ENCODE measurements around the gene IL1F10. TPM values are rescaled to one million over a fixed set of nuclear protein-coding genes. Genes with fewer than 3 reads are reported as not detected.

IL1F10 gene
- total and polyA plus RNA-seq, 12 donors: not detected

- intact Hi-C loops (cut with DNase I): no loop called here
- no peak overlapping the region for H3K4me3 ChIP-seq
- no peaks in the 10 kb centered on the region for H3K36me3 ChIP-seq
- WGBS, 2 donors: 71 to 72% methylated on average over 3 of the region's 3 CpGs
- no peak for TF ChIP-seq CTCF (IDR thresholded peaks at IDR 0.05)
- H3K27ac ChIP-seq: no peak overlapping the region
- no peak for DNase-seq
- no peak for ATAC-seq
- no peaks in the 10 kb centered on the region for H3K4me1 ChIP-seq
- peaks cover 0 to 28% (median 12%) of the 10 kb centered on the region in 7 donors for H3K27me3 ChIP-seq
- no peaks in the 10 kb centered on the region for H3K9me3 ChIP-seq
Observed at GRCh38 chr2:113034016-113034415, 33.8 kb upstream of the IL1F10 start.

GRCh38 chr2:113036763-113037162 lies 31.0 kb upstream of the IL1F10 start:
- H3K27ac ChIP-seq: no peak overlapping the region
- DNase-seq (no peak), ATAC-seq (no peak)
- H3K4me3 ChIP-seq: no peak overlapping the region
- WGBS, 2 donors: 85 to 90% methylated on average over 9 of the region's 9 CpGs
- no peaks in the 10 kb centered on the region for H3K9me3 ChIP-seq
- no peak for TF ChIP-seq CTCF (IDR thresholded peaks at IDR 0.05)
- peaks cover 0 to 10% (median 5%) of the 10 kb centered on the region in 7 donors for H3K27me3 ChIP-seq
- H3K36me3 ChIP-seq: no peaks in the 10 kb centered on the region
- no peaks in the 10 kb centered on the region for H3K4me1 ChIP-seq
- intact Hi-C loops (cut with DNase I): no loop called here

- H3K36me3 ChIP-seq: no peaks in the 10 kb centered on the region
- no peak overlapping the region for H3K4me3 ChIP-seq
- peaks cover 0 to 10% (median 5%) of the 10 kb centered on the region in 7 donors for H3K27me3 ChIP-seq
- intact Hi-C loops (cut with DNase I): no loop called here
- WGBS, 2 donors: 87 to 89% methylated on average over 3 of the region's 3 CpGs
- H3K27ac ChIP-seq: no peak overlapping the region
- no peak for TF ChIP-seq CTCF (IDR thresholded peaks at IDR 0.05)
- ATAC-seq: no peak
- peaks cover 0 to 5% (median 0%) of the 10 kb centered on the region in 11 donors for H3K9me3 ChIP-seq
- DNase-seq: no peak
- no peaks in the 10 kb centered on the region for H3K4me1 ChIP-seq
Observed at GRCh38 chr2:113038291-113038690, 29.5 kb upstream of the IL1F10 start.

GRCh38 chr2:113039158-113039557 lies 28.6 kb upstream of the IL1F10 start:
- Histone ChIP-seq H3K36me3 (no peaks in the 10 kb centered on the region), H3K4me1 (no peaks in the 10 kb centered on the region), H3K27me3 (peaks cover 0 to 9% (median 0%) of the 10 kb centered on the region in 7 donors), H3K27ac (no peak overlapping the region), H3K9me3 (peaks cover 0 to 5% (median 0%) of the 10 kb centered on the region in 11 donors), H3K4me3 (no peak overlapping the region)
- intact Hi-C loops (cut with DNase I): no loop called here
- 78 to 81% methylated on average over 2 of the region's 2 CpGs for WGBS, 2 donors
- ATAC-seq: no peak
- DNase-seq: no peak
- TF ChIP-seq CTCF (IDR thresholded peaks at IDR 0.05): no peak

All from heart right ventricle (tissue), 16 donors.